HG03558 (cell line): ENCODE results near the gene CALML3.

Experiments used
- ATAC-seq: cut with Tn5 transposase; IDR thresholded peaks from one replicate; pipeline ENCODE4 v1.9.1; 2021; ENCODE audit warnings: moderate number of reproducible peaks; ENCODE audit not compliant: unreplicated experiment; ENCODE audit errors: extremely low read depth

Gene CALML3

GRCh38 chr10:5536486-5537081, 11.8 kb downstream of the CALML3 start:
- no peak for ATAC-seq

DNA sequence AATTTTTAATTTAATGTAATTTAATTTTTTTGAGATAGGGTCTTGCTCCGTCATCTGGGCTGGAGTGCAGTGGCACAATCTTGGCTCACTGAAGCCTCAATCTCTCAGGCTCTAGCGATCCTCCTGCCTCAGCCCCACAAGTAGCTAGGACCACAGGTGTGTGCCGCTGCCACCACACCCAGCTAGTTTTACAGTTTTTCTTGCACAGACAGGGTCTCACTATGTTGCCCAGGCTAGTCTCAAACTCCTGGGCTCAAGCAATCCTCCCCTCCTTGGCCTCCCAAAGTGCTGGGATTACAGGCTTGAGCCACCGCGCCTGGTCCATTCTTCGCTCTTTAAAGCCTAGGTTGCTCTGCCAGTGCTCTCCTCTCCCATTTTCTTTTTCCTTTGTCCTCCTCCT, 12.9 kb downstream of the CALML3 start:
- no peak for ATAC-seq

- ATAC-seq, result no peak
Measured at GRCh38 chr10:5538446-5538845, 13.7 kb downstream of the CALML3 start.

DNA sequence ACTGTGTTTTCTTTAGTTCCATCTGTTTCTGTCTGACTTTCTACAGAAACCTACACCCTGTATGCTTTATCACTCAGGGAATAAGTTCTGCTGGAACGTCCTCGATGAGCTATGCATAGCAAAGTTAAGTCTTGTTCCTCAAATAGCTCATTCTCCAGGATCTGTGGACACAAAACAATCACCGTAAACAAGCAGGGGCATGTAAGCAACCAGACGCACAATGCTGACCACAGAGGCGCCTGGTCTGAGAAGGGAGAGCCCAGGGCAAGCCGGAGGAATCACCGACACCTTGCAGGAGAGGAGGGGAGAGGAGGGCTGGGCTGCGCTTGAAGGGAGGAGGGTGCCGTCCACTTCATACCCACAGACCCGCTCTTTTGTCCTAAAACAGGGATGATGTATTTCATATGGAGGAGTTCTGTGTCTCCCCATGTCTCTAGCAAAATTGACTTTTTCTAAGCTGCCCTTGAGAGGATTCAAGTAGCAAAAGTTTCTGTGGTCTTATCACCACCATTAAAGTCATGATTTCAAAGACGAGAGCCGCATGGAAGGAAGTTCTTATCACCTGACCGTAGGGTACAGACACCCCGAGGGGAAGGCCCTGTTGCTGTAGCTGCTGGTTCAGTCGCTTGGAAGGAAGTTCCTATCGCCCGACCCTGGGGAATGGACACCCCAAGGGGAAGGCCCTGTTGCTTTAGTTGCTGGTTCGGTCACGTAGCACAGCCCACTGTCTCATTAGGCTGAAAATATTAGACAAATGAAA, 14.3 kb downstream of the CALML3 start:
- no peak for ATAC-seq

DNA sequence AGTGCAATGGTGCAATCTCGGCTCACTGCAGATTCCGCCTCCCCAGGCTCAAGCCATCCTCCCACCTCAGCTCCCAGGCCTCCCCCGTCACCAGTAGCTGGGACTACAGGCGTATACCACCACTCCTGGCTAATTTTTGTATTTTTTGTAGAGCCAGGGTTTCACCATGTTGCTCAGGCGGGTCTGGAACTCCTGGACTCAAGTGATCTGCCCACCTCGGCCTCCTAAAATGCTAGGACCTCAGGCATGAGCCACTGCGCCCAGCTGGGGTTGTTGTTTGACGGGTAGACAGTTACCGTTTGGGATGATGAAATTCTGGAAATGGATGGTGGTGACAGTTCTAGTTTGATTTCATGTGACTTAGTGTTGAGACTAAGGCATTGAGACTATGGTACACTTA, 15.3 kb downstream of the CALML3 start:
- ATAC-seq, result no peak

DNA sequence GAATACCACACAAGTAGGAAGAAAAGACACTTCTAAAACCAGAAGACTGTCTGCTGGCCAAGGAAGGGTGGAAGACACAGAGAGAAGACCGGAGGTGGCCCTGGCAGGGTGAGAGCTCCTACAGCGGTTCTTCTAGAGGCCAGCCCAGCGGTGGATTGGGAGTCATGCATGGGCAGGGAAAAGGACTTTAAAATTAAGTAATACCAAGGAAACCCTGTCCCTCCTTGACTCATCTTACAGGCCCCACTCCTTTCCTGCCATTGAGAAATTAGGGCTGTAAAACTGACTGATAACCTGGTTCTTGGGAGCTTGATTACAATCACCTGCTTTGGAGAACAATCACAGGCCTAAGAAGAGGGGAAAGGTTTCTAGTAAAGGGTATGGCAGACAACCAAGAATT, 16.1 kb downstream of the CALML3 start:
- no peak for ATAC-seq

DNA sequence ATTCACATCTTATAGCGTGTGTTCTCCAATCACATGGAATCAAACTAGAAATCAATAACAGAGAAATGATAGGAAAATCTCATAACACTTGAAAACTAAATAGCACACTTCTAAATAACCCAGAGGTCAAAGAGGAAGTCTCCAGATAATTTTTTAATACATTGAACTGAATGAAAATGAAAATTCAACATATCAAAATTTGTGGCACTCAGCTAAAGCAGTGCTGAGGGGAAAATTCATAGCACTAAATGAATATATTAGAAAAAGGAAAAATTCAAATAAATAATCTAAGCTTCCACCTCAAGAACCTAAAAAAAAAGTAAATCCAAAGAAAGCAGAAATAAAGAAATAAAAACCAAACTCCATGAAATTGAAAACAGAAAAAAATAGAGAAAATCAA, 17.3 kb downstream of the CALML3 start:
- ATAC-seq, result no peak

GRCh38 chr10:5543623-5544022, 18.9 kb downstream of the CALML3 start:
- no peak for ATAC-seq

DNA sequence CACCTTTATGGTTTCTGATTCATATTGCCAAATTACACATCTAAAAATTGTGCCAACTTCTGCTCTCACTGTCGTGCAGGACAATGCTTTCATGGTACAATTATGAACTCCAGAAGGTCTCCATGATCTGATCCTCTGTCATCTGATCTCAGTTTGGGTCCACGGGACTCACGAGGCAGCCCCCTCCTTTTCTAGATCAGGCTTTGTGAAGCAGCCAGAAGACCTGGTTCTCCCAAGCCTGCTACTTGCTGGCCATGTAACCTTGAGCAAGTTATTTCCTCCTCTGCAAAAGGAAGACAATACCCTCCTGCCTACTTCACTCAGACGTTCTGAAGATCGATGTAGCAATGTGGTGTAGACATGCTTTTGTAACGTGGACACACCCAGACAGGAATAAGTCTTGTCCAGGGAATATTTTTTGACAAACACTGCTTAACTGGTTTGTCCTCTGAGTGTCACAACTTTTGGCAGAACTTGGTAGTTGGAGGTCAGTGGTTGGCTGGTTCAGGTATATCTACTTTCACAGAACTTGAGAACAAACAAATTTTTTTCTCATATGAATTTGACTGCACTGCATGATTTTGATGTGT, 19.6 kb downstream of the CALML3 start:
- ATAC-seq, result no peak

DNA sequence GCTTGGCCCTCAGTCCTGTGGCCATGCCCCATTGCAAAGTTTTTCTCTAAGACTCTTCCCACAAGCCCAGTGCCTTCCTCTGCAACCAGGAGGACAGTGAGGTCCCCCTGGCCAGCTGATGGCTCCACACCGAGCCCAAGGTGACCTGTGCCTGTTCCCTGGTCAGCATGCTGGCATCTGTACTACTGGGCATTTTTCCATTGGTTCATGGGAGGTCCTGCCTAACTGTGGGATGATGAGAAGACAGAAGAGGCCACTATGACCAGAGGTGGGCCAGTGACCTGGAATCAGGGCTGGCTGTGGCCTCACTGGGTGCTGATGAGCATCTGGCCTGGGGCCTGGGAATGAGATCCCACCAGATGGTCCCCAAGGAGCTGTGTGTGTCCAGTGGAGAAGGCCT, 20.2 kb downstream of the CALML3 start:
- no peak for ATAC-seq

GRCh38 chr10:5545426-5545777, 20.6 kb downstream of the CALML3 start:
- no peak for ATAC-seq

GRCh38 chr10:5545778-5546710, 21.3 kb downstream of the CALML3 start:
- ATAC-seq, result no peak

DNA sequence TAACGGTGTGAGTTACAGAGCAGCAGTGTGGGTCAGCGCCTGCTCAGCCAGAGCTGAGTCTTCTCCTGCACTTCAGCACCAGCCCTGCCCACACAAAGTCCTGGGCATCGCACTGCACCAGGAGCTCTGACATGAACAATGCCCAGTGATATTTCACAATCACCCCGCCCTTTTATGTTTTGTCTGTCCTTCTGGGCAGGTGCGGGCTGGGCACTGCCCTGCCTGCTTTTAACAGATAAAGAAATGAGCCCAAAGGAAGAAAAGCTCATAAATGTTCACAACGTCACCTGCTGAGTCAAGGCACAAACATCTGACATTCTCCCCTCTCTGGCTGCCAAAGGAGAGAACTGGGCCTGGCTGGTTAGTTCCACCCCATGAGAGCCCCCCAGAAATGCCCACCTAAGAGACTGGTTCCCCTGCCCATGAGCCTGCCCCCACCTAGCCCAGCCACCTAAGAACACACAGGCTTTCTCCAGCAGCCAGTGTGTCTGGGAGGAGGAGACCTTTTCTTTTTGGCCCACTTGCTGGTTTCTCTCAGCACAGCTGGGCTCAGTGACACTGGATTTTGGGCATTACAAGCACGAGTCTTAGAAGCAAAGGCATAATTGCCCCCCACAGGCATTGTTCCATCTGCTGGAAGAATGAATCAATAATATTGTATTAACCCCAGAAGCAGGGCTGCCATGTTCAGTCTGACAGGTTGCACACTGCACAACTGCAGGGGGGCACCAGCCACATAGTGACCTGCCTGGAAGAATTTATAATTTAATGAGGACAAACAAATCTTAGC, 22.3 kb downstream of the CALML3 start:
- ATAC-seq, result no peak

GRCh38 chr10:5547681-5547930, 22.8 kb downstream of the CALML3 start:
- ATAC-seq, result no peak

GRCh38 chr10:5547931-5548660, 23.3 kb downstream of the CALML3 start:
- no peak for ATAC-seq

GRCh38 chr10:5549462-5550249, 24.9 kb downstream of the CALML3 start:
- no peak for ATAC-seq

DNA sequence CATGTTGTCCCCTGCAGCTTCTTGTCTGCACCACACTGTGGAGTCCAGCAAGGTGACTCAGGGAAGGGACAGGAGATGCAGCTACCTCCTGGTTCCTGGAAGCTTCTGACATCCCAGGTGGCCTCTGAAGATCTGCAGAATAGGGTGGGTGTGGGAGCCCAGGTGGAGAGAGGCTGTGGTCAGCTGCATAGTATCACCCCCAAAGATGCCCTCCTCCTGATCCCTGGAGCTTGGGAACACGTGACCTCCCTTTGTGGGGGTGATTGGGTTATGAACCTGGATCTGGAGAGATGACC, 25.4 kb downstream of the CALML3 start:
- ATAC-seq, result no peak

DNA sequence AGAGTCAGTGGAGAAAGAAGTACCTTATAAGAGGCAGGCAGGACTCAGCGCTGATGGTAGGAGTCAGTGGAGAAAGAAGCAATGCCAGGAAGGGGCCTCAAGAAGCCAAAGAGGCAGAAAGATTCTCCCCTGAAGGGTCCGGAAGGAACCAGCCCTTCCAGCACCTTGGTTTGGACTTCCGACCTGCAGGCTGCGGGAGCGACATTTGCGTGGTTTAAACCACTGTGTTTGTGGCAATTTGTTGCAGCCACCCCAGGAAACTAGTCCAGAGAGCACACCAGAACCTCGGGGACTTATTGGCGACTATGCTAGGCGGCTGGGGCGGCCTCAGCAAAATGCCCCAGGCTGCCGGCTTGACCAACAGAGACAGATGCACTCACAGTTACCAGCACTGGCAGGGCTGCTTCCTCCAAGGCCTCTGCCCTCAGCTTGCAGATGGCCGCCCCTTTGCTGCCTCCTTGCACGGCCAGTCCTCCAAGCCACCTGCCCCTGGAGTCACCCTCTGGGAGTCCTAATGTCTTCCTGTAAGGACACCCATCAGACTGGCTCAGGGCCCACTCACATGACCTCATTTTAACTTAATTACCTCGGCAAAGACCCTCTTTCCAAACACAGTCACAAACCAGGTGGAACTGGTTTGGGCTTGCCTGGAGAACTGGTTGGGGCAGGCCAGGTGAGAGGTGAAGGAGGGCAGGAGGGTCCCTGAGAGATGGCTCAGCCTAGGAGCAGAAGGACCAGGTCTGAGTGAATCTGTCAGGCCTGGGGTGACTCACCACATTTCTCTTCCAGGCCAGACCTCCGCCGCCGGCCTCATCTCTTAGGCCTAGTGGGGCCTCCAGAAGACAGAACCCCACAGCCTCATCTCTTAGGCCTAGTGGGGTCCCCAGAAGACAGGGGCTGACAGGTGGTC, 26.1 kb downstream of the CALML3 start:
- ATAC-seq, result no peak
